GM20431 (cell line): ENCODE data around the gene ZNF484.
"Not testable (repeated sequence)": the region's sequence is repeated elsewhere in the genome, so short reads cannot be mapped to it uniquely, and the experiment has no call there.

ENCODE experiments used
- in situ Hi-C: fragments of 300-500 bp; cut with MseI, MboI; formaldehyde crosslinking; loops from one replicate; pipeline ENCODE4 v1.15.0; 2020; ENCODE audit warnings: low sequenced_read_pairs; ENCODE audit not compliant: unreplicated experiment

Gene ZNF484

GRCh38 chr9:92796337-92796804 lies 81.5 kb downstream of the ZNF484 start:
- in situ Hi-C loops, result not testable (repeated sequence)

- in situ Hi-C loops, result no loop called here
Observed at GRCh38 chr9:92795598-92796336, 82.1 kb downstream of the ZNF484 start.
